HUES64 (cell line): ENCODE measurements around the gene FBXL13.
"Not testable (repeated sequence)": the region's sequence is repeated elsewhere in the genome, so short reads cannot be mapped to it uniquely, and the experiment has no call there.

Experiments used
- H3K27ac ChIP-seq: 2 replicates; pipeline ENCODE4 v1.7.0; 2013; ENCODE audit warnings: low read depth, low read length, inconsistent platforms
- H3K27me3 ChIP-seq: 2 replicates; pipeline ENCODE4 v1.6.1; 2013; ENCODE audit warnings: mild to moderate bottlenecking, low read length; ENCODE audit not compliant: insufficient read depth
- H3K36me3 ChIP-seq: 2 replicates; pipeline ENCODE4 v1.6.1; 2013; ENCODE audit warnings: mild to moderate bottlenecking, low read length; ENCODE audit not compliant: insufficient read depth
- H3K4me1 ChIP-seq: 2 replicates; pipeline ENCODE4 v1.6.1; 2013; ENCODE audit warnings: mild to moderate bottlenecking, low read length, moderate library complexity; ENCODE audit not compliant: insufficient read depth
- H3K4me3 ChIP-seq: 2 replicates; pipeline ENCODE4 v1.5.1; 2013; ENCODE audit warnings: mild to moderate bottlenecking, low read length, moderate library complexity
- H3K9ac ChIP-seq: 2 replicates; pipeline ENCODE4 v1.6.1; 2013; ENCODE audit warnings: mild to moderate bottlenecking, low read depth, low read length
- H3K9me3 ChIP-seq: 2 replicates; pipeline ENCODE4 v1.6.1; 2013; ENCODE audit warnings: low read depth, low read length; ENCODE audit not compliant: insufficient read depth
- WGBS: fragments of 150-250, 120-280 bp; methylation state at CpG from one replicate; pipeline ENCODE4 v1.1.7; 2013; ENCODE audit warnings: missing lambda C conversion rate; 5-methylcytosine and 5-hydroxymethylcytosine counted together

The FBXL13 gene

DNA sequence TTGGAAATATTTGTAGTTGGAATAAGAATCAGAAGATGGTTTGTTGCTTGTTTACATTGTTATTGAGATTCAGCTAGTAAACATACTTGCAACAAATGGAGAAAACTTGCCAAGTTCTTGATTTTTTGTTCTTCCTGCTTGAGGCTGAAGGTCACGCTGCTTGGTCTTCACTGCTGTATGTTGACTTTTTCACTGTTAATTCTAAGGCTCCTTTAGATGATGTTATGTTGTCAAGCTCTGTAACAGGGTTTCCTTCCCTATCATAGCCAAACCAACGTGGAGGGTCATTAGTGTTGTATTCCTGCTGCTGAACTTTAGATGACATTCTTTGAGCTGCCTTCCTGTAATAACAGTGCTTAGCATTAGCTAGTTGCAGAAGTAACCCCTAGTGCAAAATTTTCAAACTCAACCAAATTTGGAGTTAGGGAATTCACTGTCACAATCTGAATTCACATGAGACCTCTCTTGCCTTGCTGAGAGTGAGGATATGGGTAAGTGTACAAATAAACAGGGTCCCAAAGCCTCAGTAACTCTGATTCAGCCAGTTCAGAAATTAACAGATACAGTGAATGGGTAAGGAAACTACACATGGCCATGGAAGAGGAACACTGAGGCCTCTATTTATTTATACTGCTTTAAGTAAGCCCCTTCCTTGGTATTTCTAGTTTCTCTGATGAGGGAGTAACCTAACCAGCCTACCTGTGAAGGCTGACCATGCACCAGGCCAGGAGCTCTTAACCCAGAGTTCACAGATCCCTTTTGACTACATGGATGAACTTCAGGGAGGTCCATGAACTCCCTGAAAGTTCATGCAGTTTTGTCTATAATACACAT is 261.2 kb downstream of the FBXL13 start:
- Histone ChIP-seq H3K27me3 (no peaks in the 10 kb centered on the region), H3K36me3 (no peaks in the 10 kb centered on the region), H3K27ac (no peak overlapping the region), H3K9ac (no peak overlapping the region), H3K4me1 (no peaks in the 10 kb centered on the region), H3K9me3 (no peaks in the 10 kb centered on the region), H3K4me3 (no peak overlapping the region)
- 90% methylated on average over 2 of the region's 2 CpGs for WGBS

DNA sequence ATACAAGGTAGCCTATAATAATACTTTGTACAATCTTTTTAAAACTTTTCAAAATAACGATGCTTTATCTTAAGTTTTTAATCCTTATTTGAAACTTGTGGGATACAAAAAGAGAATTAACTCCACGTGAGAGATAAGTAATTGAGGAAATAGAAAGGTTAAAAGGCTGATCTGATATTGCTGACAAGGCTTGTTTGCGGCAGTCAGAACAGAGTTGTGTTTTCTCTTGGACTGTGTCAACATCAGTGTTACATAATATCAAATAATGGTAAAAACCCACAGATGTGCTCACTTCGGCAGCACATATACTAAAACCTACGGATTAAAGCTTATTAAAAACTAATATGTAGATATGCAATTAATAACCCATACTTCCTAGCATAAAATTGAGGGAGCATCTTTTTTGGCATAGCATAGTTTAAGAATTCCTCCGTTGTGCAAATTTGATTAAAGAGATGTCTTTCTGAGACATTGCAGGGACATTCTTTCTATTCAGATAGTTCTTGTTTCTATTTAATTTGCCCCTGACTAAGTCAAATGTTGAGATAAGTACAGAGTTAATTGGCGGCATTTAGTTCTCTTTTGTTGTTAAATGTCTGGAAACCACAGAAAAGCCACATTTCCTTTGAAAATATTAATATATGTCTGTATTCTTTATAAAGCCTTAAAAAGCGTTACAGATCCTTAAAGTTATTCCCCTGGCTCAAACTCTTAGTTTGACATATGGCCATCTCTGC is 262.5 kb downstream of the FBXL13 start:
- no peaks in the 10 kb centered on the region for H3K27me3 ChIP-seq

DNA sequence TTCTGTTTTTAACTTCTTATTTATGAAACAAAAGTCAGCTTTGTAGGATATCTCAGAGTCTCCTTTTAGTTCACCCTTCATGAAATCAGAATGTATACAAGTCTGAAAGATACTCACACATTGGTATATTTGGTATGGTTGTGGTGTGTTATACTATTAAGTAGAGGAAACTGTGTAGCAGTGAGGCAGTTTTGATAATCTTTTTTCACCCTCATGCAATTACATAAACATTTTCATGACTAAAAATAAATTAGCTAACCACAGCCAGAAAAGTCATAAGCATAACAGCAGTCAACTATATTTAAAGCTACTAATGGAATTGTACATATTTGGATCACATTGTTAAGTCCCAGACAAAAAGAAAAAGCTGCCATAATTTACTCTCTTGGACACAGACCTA is 263.7 kb downstream of the FBXL13 start:
- Histone ChIP-seq H3K27ac (no peak overlapping the region), H3K27me3 (no peaks in the 10 kb centered on the region), H3K4me3 (no peak overlapping the region), H3K9me3 (no peaks in the 10 kb centered on the region), H3K9ac (no peak overlapping the region), H3K4me1 (no peaks in the 10 kb centered on the region), H3K36me3 (no peaks in the 10 kb centered on the region)

More for the DNA sequence above, 262.5 kb downstream of the FBXL13 start:
- no peak overlapping the region for H3K9ac ChIP-seq
- H3K27ac ChIP-seq, result no peak overlapping the region
- no peak overlapping the region for H3K4me3 ChIP-seq
- no peaks in the 10 kb centered on the region for H3K9me3 ChIP-seq
- H3K36me3 ChIP-seq, result no peaks in the 10 kb centered on the region
- 90% methylated on average over 6 of the region's 8 CpGs for WGBS
- no peaks in the 10 kb centered on the region for H3K4me1 ChIP-seq

DNA sequence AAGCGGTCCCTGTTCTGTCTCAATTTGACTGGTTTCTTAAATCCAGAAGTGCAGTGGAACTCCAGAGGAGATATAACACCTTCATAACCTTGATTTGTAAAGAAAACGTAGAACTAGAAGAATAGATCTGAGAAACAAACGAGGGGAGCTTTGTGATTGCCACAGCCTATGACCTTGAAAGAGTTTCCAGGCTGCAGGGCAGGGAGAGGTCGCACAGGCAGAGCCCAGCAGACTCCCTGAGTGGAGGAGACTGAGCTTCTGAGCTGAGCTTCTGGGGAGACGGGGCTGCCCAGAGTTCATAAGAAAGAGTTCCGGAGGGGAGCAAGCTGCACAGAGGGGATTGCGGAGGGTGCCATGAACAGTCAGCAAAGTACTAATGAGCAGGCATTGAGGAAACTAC is 268.0 kb downstream of the FBXL13 start:
- Histone ChIP-seq H3K9ac (no peak overlapping the region), H3K27ac (no peak overlapping the region), H3K4me1 (no peaks in the 10 kb centered on the region), H3K36me3 (no peaks in the 10 kb centered on the region), H3K27me3 (no peaks in the 10 kb centered on the region), H3K4me3 (no peak overlapping the region), H3K9me3 (0 out of 2 replicates have a peak, but pooled peaks cover 2% of the 10 kb centered on the region)
- 95% methylated on average over 7 of the region's 7 CpGs for WGBS

DNA sequence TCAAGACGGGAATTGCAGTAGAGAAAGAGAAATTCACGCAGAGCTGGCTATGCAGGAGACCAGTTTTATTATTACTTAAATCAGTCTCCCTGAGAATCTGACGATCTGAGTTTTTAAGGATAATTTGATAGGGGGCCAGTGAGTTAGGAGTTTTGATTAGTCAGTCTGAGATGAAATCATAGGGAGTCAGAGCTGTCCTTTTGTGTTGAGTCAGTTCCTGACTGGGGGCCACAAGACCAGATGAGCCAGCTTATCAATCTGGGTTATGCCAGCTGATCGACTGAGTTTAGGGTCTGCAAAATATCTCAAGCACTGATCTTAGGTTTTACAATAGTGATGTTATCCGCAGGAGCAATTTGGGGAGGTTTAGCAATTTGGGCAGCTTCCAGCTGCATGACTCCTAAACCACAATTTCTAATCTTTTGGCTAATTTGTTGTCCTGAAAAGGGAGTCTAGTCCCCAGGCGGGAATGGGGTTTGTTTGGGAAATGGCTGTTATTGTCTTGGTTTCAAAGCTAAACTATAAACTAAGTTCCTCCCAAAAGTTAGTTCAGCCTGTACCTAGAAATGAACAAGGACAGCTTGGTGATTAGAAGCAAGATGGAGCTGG is 278.5 kb downstream of the FBXL13 start:
- H3K9ac ChIP-seq, H3K36me3 ChIP-seq, H3K4me1 ChIP-seq, H3K4me3 ChIP-seq, H3K27ac ChIP-seq, H3K27me3 ChIP-seq, H3K9me3 ChIP-seq: not testable (repeated sequence)
- WGBS, result no CpG with 5 or more reads among the region's 6 CpGs

DNA sequence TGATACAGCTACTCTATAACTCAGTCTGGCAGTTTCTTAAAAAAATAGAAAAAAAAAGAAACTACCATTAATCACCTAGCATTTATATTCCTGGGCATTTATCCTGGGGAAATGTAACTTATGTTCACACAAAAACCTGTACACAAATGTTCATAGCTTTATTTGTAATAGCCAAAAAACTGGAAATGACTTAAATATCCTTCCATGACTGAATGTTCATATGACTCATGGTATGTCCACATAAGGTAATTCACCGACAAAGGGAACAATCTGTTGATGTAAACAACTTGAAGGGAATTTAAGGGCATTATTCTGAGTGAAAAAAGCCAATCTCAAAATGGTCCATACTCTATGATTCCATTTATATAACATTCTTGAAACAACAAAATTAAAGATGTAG is 280.0 kb downstream of the FBXL13 start:
- not testable (repeated sequence) for H3K27me3 ChIP-seq, H3K9ac ChIP-seq, H3K36me3 ChIP-seq, H3K27ac ChIP-seq, H3K4me1 ChIP-seq, H3K4me3 ChIP-seq, H3K9me3 ChIP-seq
- no CpG with 5 or more reads among the region's 1 CpG for WGBS

DNA sequence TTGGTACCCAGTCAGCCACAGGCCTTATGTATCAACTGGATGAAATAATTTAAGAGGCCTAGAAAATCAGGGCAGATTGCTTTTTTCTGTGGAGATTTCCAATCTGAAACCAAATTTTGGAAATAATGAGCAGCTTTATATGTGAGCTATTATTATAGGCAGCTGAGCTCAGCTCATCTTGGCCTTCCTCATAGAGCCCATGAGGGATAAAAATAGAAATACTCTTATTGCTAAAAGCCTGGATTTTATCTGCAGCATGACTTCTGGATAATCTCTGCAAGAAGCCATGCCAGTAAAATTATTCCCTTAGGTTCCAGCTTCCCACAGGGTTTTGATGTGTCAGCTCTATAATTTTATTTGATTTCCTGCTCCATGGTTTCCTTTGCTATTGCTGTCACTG is 282.8 kb downstream of the FBXL13 start:
- H3K9me3 ChIP-seq, H3K4me1 ChIP-seq, H3K36me3 ChIP-seq, H3K4me3 ChIP-seq, H3K9ac ChIP-seq, H3K27ac ChIP-seq, H3K27me3 ChIP-seq: not testable (repeated sequence)

DNA sequence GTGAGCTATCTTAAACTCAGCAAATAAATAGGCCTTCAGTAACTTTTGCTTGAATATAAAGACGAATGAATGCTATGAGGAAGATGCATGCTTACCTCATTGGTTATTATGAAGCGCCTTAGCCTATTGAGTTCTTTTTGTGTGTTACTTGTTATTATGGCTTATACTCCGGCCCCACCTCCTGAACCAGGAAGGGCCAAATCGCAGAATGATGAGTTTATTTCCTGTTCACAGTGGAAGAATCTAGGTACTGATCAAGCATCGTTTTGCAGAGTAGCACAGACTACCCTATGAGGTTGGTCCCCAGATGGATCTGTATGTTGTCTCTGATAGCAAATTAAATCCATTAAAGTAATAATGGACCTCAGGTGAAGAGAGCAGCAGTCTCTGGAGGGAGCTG is 283.2 kb downstream of the FBXL13 start:
- H3K4me3 ChIP-seq, H3K4me1 ChIP-seq, H3K27me3 ChIP-seq, H3K36me3 ChIP-seq, H3K27ac ChIP-seq, H3K9ac ChIP-seq, H3K9me3 ChIP-seq: not testable (repeated sequence)
- 94% methylated on average over 4 of the region's 5 CpGs for WGBS

DNA sequence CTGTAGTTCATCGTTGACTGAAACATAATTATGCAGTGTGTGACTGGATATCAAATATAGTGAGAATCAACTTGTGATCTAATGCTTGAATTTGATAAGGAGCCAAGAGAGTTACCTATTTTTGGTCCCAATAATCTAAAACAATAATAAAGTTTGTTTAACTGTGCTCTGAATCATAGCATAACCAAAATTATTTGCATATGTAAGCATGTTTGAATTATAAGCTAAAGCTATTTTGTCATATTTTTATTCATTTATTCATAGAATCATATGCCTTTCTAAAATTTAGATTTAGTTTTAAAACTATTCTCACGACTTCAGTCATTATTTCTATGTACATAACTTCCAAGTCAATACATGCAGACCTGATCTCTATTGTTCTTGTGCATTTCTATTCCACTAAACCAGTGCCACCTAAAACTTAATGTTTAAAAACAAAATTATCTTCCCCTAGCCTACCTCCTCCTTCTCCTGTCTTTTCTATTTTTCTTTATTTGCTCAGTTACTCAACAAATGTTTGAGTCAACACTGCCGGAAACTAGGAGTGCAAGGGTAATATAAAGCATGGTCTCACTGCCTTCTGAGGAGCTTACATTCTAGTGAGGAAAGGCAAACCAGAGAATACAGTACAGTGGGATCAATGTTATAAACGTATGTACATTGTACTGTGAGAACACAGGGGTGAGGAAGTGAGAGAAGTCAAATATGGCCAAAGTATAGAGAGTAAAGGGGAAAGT is 284.1 kb downstream of the FBXL13 start:
- H3K27ac ChIP-seq, H3K4me1 ChIP-seq, H3K9ac ChIP-seq, H3K9me3 ChIP-seq, H3K36me3 ChIP-seq, H3K27me3 ChIP-seq, H3K4me3 ChIP-seq: not testable (repeated sequence)
- WGBS, result 88% methylated on average over 3 of the region's 4 CpGs

DNA sequence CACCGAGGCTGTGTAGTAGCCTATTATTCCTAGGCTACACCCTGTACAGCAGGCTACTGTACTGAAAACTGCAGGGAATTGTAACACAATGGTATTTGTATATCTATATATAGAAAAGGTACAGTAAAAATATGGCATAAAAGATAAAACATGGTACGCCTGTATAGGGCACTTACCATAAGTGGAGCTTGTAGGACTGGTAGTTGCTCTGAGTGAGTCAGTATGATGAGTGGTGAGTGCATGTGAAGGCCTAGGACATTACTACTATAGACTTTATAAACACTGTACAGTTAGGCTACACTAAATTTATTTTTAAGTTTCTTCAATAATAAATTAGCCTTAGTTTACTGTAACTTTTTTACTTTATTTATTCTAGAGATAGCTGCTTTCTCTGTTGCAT is 285.8 kb downstream of the FBXL13 start:
- not testable (repeated sequence) for H3K4me1 ChIP-seq, H3K9ac ChIP-seq, H3K9me3 ChIP-seq, H3K27me3 ChIP-seq, H3K36me3 ChIP-seq, H3K27ac ChIP-seq, H3K4me3 ChIP-seq
- 100% methylated on average over 1 of the region's 2 CpGs for WGBS

DNA sequence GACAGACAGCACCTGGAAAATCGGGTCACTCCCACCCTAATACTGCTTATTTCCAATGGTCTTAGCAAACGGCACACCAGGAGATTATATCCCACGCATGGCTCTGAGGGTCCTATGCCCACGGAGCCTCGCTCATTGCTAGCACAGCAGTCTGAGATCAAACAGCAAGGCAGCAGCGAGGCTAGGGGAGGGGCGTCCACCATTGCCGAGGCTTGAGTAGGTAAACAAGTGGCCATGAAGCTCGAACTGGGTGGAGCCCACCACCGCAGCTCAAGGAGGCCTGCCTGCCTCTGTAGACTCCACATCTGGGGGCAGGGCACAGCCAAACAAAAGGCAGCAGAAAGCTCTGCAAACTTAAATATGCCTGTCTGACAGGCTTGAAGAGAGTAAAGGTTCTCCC is 293.7 kb downstream of the FBXL13 start:
- H3K4me3 ChIP-seq, H3K4me1 ChIP-seq, H3K27ac ChIP-seq, H3K27me3 ChIP-seq, H3K9ac ChIP-seq: not testable (repeated sequence)
- peaks cover 16% of the 10 kb centered on the region for H3K36me3 ChIP-seq
- H3K9me3 ChIP-seq, result peaks cover 10% of the 10 kb centered on the region
- 96% methylated on average over 10 of the region's 10 CpGs for WGBS
